Fibroblast of upper back skin (primary cell): ENCODE data around the gene FMN1.

Source experiments
- DNase-seq: peaks from one replicate; pipeline ENCODE4 v3.0.0-alpha.2; 2013

The FMN1 gene

DNA sequence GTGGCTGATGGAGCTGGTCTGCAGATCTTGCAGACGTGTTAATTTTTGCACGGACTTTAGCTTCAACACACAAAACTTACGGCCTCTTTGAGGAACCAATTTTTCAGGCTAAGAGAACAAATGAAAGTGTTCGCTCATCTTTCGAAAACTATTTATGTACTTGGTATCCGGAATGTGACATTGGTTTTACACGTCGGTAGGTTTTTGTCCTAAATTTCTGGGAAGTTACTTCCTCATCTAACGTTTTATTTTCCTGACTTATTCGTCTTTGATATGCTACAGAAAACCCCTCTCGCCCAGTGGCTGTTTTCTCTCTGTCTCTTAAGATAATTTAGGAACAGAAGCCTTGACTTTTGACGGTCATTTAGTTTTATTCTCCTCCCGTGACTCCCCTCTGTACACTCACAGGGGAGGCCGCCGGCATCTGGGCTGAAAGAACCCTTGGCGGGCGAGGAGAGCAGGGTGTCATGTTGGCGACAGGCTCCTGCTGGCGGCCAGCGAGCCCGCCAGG lies 477.5 kb downstream of the FMN1 start:
- DNase-seq: no peak

DNA sequence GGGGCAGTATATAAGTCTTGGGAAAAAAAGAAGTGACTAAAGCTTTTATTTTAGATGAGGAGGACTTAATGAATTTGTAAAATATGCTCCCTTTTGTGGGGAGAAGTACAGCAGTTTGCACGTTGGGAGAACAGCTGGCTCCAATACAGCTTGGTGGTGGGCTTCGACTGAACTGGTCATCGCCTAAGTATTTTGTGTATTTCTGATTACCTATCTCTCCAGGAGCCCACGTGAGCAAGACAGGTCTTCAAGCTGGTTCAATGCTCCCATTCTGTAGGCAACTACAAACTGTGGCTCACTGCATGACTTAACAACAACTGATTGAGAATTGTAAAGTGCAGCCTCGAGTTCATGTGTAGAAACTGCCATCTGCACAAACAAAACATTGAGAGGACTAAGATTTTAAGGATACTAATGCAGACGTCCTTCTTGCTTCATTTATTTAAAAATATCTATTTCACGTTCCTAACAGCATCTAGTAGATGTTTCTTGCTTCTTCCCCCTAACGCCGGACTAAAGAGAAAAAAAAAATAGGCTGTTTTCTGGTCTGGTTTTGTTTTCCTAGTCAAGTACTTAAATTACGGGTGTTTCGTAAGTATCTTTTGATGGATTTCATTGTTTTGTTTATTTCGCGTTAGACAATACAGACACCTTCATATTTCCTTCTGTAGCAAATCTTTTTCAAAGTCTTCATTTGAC lies 478.1 kb downstream of the FMN1 start:
- no peak for DNase-seq
